Measurements from ENCODE around the gene ARHGEF40.

Gene ARHGEF40

DNA sequence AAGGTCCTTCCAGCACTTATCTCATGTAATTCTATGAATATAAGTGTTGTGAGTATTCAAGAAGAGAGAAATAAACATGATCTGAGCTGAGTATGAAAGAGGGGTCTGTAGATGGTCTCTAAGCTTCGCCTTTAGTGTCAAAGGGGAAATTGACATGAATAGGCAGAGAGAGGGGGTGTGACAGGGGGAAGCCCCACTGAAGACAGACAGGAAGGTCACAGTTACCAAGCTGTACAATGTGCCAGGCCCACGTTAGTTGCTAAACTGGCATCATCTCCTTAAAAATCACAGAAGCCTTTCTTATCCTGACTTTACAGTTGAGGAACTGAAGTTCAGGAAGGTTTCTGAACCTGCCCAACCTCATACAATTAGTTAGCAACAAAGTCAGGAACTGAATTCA is 7.6 kb downstream of the ARHGEF40 start:
- Mint-ChIP-seq H3K36me3 (ENCODE audit: low read depth) (no peaks in the 10 kb centered on the region), H3K27me3 (peaks cover 9% of the 10 kb centered on the region)

DNA sequence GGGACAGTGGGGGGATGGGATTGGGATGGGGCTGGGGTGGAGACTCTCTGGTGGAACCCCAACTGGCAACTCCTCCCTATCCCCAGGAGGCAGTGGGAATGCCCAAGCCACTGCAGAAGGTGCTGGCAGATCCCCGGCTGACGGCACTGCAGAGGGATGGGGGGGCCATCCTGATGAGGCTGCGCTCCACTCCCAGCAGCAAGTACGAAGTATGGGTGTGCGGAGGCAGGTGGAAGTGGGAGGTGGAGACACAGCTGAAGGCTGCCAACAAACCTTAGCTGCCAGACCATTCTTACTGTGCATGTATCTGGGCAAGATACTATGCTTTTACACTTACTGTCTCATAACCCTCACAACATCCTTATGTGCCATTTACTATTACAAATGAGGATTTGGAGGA is 8.2 kb downstream of the ARHGEF40 start:
- H3K27ac Mint-ChIP-seq, result no peak overlapping the region

More for the DNA sequence above, 7.6 kb downstream of the ARHGEF40 start:
- H3K4me1 Mint-ChIP-seq (ENCODE audit: low read depth), result no peaks in the 10 kb centered on the region
- no peaks in the 10 kb centered on the region for H3K9me3 Mint-ChIP-seq
- H3K4me3 Mint-ChIP-seq, result no peak overlapping the region
- no peak overlapping the region for H3K27ac Mint-ChIP-seq
- no peak for DNase-seq

DNA sequence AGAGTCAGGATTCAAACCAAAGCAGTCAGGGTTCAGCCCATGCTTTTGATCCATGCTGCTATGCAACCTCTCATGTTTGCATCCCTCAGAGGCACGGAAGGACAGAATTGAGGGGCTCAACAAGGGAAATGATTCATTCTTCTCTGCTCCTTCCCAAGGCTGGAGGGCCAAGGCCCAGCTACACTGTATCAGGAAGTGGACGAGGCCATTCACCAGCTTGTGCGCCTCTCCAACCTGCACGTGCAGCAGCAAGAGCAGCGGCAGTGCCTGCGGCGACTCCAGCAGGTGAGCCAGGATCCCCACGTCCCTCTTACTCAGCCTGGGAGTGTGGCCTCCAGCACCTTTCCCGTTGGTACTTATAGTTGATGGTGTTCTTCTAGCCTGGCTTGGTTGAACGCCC is 8.6 kb downstream of the ARHGEF40 start:
- Mint-ChIP-seq H3K4me3 (no peak overlapping the region), H3K36me3 (ENCODE audit: low read depth) (no peaks in the 10 kb centered on the region), H3K27me3 (peaks cover under 1% of the 10 kb centered on the region), H3K9me3 (no peaks in the 10 kb centered on the region), H3K27ac (no peak overlapping the region), H3K4me1 (ENCODE audit: low read depth) (no peaks in the 10 kb centered on the region)
- DNase-seq, result no peak

More for the DNA sequence above, 8.2 kb downstream of the ARHGEF40 start:
- no peaks in the 10 kb centered on the region for H3K36me3 Mint-ChIP-seq (ENCODE audit: low read depth)
- no peaks in the 10 kb centered on the region for H3K9me3 Mint-ChIP-seq
- DNase-seq, result no peak
- peaks cover 5% of the 10 kb centered on the region for H3K27me3 Mint-ChIP-seq
- no peaks in the 10 kb centered on the region for H3K4me1 Mint-ChIP-seq (ENCODE audit: low read depth)
- H3K4me3 Mint-ChIP-seq, result no peak overlapping the region

DNA sequence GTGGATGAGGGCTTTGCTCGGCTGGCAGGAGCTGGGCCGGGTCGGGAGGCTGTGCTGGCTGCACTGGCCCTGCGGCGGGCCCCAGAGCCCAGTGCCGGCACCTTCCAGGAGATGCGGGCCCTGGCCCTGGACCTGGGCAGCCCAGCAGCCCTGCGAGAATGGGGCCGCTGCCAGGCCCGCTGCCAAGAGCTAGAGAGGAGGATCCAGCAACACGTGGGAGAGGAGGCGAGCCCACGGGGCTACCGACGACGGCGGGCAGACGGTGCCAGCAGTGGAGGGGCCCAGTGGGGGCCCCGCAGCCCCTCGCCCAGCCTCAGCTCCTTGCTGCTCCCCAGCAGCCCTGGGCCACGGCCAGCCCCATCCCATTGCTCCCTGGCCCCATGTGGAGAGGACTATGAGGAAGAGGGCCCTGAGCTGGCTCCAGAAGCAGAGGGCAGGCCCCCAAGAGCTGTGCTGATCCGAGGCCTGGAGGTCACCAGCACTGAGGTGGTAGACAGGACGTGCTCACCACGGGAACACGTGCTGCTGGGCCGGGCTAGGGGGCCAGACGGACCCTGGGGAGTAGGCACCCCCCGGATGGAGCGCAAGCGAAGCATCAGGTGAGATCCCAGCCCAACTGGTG is 11.5 kb downstream of the ARHGEF40 start:
- no peak for DNase-seq
- Mint-ChIP-seq H3K27ac (no peak overlapping the region), H3K27me3 (no peaks in the 10 kb centered on the region), H3K9me3 (no peaks in the 10 kb centered on the region), H3K36me3 (ENCODE audit: low read depth) (no peaks in the 10 kb centered on the region), H3K4me3 (no peak overlapping the region), H3K4me1 (ENCODE audit: low read depth) (peaks cover 3% of the 10 kb centered on the region)

DNA sequence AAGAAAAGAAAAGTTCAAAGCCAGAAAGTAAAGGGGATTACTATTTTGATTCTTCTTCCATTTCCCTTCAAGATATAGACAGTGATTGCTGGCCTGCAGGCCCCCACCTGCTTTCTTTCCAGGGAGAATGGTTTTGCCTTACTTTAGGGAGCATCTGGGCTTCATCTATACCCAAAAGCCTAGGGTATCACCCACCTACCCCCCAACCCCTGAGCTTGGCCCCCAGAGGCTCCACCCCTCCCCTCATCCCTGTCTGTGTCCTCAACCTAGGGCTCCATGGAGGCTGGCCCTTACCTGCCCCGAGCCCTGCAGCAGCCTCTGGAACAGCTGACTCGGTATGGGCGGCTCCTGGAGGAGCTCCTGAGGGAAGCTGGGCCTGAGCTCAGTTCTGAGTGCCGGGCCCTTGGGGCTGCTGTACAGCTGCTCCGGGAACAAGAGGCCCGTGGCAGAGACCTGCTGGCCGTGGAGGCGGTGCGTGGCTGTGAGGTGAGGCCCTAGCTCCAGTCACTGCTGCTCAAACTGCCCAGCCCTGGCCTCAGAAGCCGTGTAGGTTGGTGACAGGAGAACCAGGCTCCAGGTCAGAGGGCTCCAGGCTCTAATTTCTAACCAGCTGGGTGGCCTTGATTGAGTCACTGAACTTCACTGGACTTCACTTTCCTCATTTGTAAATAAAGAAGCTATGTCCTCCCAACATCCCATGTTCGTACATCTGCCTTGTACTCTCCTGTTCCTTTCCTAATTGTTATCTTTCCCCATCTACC is 13.6 kb downstream of the ARHGEF40 start:
- Mint-ChIP-seq H3K9me3 (no peaks in the 10 kb centered on the region), H3K36me3 (ENCODE audit: low read depth) (no peaks in the 10 kb centered on the region), H3K4me3 (no peak overlapping the region), H3K27me3 (no peaks in the 10 kb centered on the region), H3K4me1 (ENCODE audit: low read depth) (peaks cover 17% of the 10 kb centered on the region), H3K27ac (no peak overlapping the region)
- no peak for DNase-seq

DNA sequence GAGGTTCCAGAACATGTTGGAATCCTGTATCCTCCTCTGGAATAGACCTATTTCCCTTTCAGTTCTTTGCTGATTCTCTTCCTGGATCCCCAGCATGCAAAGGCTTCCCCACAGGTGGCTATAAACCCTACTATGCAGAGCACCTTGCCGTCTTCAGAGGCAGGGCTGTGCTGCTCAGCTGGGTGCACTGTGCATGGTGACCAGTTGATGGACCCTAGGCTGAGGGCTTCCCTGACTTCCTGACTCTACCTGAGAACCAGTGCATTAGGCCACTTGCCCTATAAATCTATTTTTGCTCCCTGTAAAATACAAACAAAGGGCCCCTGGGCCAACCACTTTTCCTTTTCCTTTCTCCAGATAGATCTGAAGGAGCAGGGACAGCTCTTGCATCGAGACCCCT is 14.3 kb downstream of the ARHGEF40 start:
- no peaks in the 10 kb centered on the region for H3K27me3 Mint-ChIP-seq
- H3K36me3 Mint-ChIP-seq (ENCODE audit: low read depth), result no peaks in the 10 kb centered on the region
- H3K9me3 Mint-ChIP-seq, result no peaks in the 10 kb centered on the region
- H3K4me3 Mint-ChIP-seq, result no peak overlapping the region
- DNase-seq, result no peak
- H3K4me1 Mint-ChIP-seq (ENCODE audit: low read depth), result peaks cover 19% of the 10 kb centered on the region
- no peak overlapping the region for H3K27ac Mint-ChIP-seq

DNA sequence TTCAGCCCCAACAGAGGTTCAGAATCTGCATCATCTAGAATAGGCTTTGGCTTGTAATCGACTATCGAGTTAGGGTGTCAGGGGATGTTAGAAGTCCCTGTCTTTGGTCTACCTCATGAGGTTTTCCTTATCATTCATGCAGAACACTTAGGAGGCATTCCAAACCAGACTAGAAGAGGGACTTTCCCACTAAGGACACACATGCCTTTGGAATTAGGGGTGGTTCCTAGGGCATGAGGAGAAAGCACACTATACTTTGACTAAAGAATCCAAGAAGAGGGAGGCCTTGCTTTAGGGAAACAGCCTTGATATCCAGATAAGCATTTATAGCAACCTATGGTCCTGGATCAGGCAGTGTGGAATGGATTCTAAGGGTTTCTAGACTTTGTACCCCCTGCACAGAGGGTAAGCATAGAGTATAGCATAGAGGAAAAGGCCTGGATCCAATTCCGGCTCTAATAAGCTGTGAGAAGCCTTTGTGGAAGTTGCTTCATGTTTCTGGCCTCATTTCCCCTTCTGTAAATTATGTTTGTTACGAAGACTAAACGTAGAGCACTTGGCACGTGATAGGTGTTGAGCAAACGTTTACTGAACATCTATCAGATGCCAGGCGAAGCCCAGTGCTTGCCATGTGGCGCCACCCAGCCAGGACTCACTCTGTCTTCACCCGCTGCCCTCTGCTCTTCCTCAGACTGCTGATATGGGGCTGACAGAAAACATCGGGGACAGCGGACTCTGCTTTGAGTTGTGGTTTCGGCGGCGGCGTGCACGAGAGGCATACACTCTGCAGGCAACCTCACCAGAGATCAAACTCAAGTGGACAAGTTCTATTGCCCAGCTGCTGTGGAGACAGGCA is 15.1 kb downstream of the ARHGEF40 start:
- no peak for DNase-seq
- no peak overlapping the region for H3K4me3 Mint-ChIP-seq
- H3K27me3 Mint-ChIP-seq, result no peaks in the 10 kb centered on the region

DNA sequence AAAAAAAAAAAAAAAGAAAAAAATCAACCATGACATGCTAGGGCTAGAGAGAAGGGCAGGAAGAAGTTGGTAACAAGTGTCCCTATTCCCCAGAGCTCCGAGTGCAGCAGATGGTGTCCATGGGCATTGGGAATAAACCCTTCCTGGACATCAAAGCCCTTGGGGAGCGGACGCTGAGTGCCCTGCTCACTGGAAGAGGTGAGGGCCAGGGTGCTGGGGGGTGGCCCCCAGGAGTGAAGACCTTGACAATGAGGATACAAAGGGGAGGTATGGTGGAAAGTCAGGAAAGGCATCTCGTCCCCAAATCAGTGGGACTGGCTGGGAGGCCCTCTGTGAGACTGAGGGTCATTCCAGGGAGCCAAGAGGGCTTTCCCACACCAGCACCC is 16.8 kb downstream of the ARHGEF40 start:
- H3K9me3 Mint-ChIP-seq, result no peaks in the 10 kb centered on the region
- H3K36me3 Mint-ChIP-seq (ENCODE audit: low read depth), result peaks cover 5% of the 10 kb centered on the region
- peak overlapping the region; percentile 5 for H3K27ac Mint-ChIP-seq
- H3K27me3 Mint-ChIP-seq, result no peaks in the 10 kb centered on the region
- H3K4me3 Mint-ChIP-seq, result no peak overlapping the region
- peaks cover 19% of the 10 kb centered on the region for H3K4me1 Mint-ChIP-seq (ENCODE audit: low read depth)
- DNase-seq, result no peak

More for the DNA sequence above, 15.1 kb downstream of the ARHGEF40 start:
- Mint-ChIP-seq H3K4me1 (ENCODE audit: low read depth) (peaks cover 19% of the 10 kb centered on the region), H3K9me3 (no peaks in the 10 kb centered on the region), H3K27ac (no peak overlapping the region), H3K36me3 (ENCODE audit: low read depth) (no peaks in the 10 kb centered on the region)

DNA sequence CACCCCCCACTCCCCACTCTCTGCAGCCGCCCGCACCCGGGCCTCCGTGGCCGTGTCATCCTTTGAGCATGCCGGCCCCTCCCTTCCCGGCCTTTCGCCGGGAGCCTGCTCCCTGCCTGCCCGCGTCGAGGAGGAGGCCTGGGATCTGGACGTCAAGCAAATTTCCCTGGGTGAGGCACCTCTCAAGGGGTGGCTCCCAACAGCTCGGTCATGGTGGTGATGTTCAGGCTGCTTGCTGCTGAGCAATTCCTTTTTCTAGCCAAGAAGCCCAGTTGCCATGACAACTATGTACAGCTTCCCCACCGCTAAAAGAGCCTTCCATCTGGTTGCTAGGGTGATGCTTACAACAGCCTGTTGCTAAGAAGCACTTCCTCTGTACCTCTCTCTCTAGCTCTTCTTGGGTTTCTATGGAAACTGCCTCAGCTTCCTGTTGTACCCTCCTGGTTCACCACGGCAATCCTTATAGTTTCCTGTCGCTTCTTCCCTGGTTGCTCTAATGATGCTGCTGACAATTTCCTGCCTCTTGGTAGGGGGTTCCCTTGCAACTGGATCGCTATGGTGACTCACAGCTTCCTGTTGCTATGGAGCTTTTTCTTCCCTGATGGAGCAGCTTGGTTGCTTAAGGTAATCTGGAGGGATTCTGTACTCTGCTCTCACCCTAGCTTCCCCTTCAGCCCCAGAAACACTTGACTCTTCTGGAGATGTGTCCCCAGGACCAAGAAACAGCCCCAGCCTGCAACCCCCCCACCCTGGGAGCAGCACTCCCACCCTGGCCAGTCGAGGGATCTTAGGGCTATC is 17.4 kb downstream of the ARHGEF40 start:
- no peaks in the 10 kb centered on the region for H3K9me3 Mint-ChIP-seq
- DNase-seq, result no peak
- H3K4me1 Mint-ChIP-seq (ENCODE audit: low read depth), result peaks cover 20% of the 10 kb centered on the region
- peaks cover 5% of the 10 kb centered on the region for H3K36me3 Mint-ChIP-seq (ENCODE audit: low read depth)
- H3K27me3 Mint-ChIP-seq, result no peaks in the 10 kb centered on the region
- peak overlapping the region; percentile 69 for H3K27ac Mint-ChIP-seq
- no peak overlapping the region for H3K4me3 Mint-ChIP-seq

DNA sequence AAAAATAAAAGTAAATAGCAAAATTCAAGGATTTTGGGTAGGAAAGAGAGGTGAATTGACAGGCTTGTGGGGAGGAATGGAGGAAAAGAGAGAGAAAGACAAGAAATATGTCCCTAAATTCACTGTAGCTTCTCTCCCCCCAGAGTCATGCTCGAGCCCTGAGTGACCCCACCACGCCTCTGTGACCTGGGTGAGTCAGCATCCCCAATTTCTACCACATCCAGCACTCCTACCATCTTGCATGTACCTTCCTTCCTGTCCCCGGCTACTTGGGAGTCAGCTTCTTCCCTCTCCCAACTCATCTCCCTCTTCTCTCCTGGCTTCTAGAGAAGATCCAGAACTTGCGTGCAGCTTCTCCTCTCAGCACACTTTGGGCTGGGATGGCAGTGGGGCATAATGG is 18.6 kb downstream of the ARHGEF40 start:
- H3K27ac Mint-ChIP-seq, result peak overlapping the region; percentile 1
- peaks cover 5% of the 10 kb centered on the region for H3K36me3 Mint-ChIP-seq (ENCODE audit: low read depth)
- H3K27me3 Mint-ChIP-seq, result no peaks in the 10 kb centered on the region
- peaks cover 24% of the 10 kb centered on the region for H3K4me1 Mint-ChIP-seq (ENCODE audit: low read depth)
- no peak overlapping the region for H3K4me3 Mint-ChIP-seq
- no peak for DNase-seq
- no peaks in the 10 kb centered on the region for H3K9me3 Mint-ChIP-seq

DNA sequence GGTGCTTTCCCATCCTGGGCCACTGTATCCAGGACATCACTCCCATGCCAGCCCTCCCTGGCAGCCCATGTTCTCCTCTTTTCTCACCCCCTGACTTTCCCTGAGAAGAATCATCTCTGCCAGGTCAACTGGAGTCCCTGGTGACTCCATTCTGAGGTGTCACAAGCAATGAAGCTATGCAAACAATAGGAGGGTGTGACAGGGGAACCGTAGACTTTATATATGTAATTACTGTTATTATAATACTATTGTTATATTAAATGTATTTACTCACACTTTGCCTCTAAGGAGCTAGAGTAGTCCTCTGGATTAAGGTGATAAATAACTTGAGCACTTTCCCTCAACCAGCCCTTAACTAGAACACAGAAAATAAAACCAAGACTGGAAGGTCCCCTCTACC is 19.2 kb downstream of the ARHGEF40 start:
- no peaks in the 10 kb centered on the region for H3K27me3 Mint-ChIP-seq
- no peak overlapping the region for H3K4me3 Mint-ChIP-seq
- H3K9me3 Mint-ChIP-seq, result no peaks in the 10 kb centered on the region
- DNase-seq, result no peak
- H3K4me1 Mint-ChIP-seq (ENCODE audit: low read depth), result peaks cover 24% of the 10 kb centered on the region
- H3K36me3 Mint-ChIP-seq (ENCODE audit: low read depth), result peaks cover 5% of the 10 kb centered on the region
- H3K27ac Mint-ChIP-seq, result peak overlapping the region; percentile 1

DNA sequence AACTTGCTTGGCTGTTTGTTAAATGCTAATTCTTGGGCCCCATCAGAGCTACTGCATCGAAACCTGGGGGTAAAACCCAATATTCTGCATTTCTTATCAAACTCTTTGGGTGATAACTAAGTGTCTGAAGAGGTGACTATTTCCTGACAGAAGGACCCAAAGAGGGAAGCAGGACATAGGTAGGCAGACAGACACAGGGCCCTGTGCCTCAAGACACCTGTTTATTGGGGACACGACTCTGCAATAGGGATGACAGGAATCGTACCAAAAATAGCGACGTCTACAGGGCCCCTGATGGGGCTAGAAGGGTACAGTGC is 19.7 kb downstream of the ARHGEF40 start:
- H3K27ac Mint-ChIP-seq, result no peak overlapping the region
- peaks cover 5% of the 10 kb centered on the region for H3K36me3 Mint-ChIP-seq (ENCODE audit: low read depth)
- no peaks in the 10 kb centered on the region for H3K27me3 Mint-ChIP-seq
- H3K9me3 Mint-ChIP-seq, result no peaks in the 10 kb centered on the region
- H3K4me1 Mint-ChIP-seq (ENCODE audit: low read depth), result peaks cover 24% of the 10 kb centered on the region
- DNase-seq, result no peak
- no peak overlapping the region for H3K4me3 Mint-ChIP-seq

DNA sequence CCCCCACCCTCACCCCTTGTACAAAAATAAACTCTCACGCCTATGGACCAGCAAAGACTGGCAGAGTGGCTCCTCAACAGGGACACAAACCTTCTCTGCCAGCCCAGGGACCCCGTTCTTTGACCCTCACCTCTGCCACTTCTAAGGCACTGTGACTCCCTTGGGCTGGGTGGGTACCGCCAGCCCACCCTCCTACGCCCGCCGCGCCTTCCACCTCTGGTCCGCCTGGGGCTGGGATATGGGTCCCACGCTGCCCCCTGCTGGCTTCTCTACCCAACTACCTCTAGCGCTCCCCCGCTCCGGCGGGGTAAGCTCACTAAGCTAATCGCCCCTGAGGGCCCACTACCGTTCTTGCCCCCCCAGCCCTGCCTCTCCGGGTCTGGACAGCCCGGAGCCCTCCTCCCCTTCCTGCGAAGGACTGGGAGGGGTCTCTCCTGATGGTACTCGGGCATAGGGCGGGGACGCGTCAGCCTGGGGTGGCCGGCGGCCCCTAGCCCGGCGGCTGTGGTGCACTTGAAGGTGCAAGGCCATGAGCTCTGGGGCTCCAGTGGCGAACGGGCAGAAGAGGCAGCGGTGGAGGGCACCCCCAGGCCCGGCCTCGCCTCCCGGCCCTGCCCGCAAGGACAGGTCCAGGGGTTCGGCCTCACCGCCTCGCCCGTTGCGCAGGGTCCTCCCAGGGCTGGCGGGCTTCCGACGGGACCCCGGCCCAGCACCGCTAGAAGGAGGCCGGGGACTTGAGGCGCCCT is 20.3 kb downstream of the ARHGEF40 start:
- Mint-ChIP-seq H3K4me3 (no peak overlapping the region), H3K9me3 (no peaks in the 10 kb centered on the region), H3K4me1 (ENCODE audit: low read depth) (peaks cover 24% of the 10 kb centered on the region), H3K27ac (no peak overlapping the region), H3K36me3 (ENCODE audit: low read depth) (peaks cover 5% of the 10 kb centered on the region), H3K27me3 (no peaks in the 10 kb centered on the region)
- peak; percentile 58 for DNase-seq
